ENCODE measurements around the gene ANKS1B.

The ANKS1B gene

GRCh38 chr12:99713946-99714520, 270.7 kb downstream of the ANKS1B start:
- TF ChIP-seq CTCF (conservative IDR thresholded peaks at IDR 0.05; ENCODE audit: control insufficient read depth, insufficient read depth, low read depth, low read length) = no peak
- DNase-seq (ENCODE audit: low read depth) = no peak
- no peak overlapping the region for H3K4me3 ChIP-seq (ENCODE audit: control insufficient read depth, low read depth, low read length)

GRCh38 chr12:99712281-99712680, 272.5 kb downstream of the ANKS1B start:
- no peak for TF ChIP-seq CTCF (conservative IDR thresholded peaks at IDR 0.05; ENCODE audit: control insufficient read depth, insufficient read depth, low read depth, low read length)
- DNase-seq (ENCODE audit: low read depth) = no peak
- H3K4me3 ChIP-seq (ENCODE audit: control insufficient read depth, low read depth, low read length) = no peak overlapping the region

- no peak for TF ChIP-seq CTCF (conservative IDR thresholded peaks at IDR 0.05; ENCODE audit: control insufficient read depth, insufficient read depth, low read depth, low read length)
Measured at GRCh38 chr12:99711246-99711645, 273.5 kb downstream of the ANKS1B start.

GRCh38 chr12:99709619-99710018, 275.1 kb downstream of the ANKS1B start:
- DNase-seq (ENCODE audit: low read depth) = no peak
- no peak for TF ChIP-seq CTCF (conservative IDR thresholded peaks at IDR 0.05; ENCODE audit: control insufficient read depth, insufficient read depth, low read depth, low read length)
- H3K4me3 ChIP-seq (ENCODE audit: control insufficient read depth, low read depth, low read length) = no peak overlapping the region

More at GRCh38 chr12:99711246-99711645, 273.5 kb downstream of the ANKS1B start:
- no peak for DNase-seq (ENCODE audit: low read depth)
- no peak overlapping the region for H3K4me3 ChIP-seq (ENCODE audit: control insufficient read depth, low read depth, low read length)

- no peak overlapping the region for H3K4me3 ChIP-seq (ENCODE audit: control insufficient read depth, low read depth, low read length)
- TF ChIP-seq CTCF (conservative IDR thresholded peaks at IDR 0.05; ENCODE audit: control insufficient read depth, insufficient read depth, low read depth, low read length) = no peak
- DNase-seq (ENCODE audit: low read depth) = no peak
Measured at GRCh38 chr12:99709116-99709515, 275.6 kb downstream of the ANKS1B start.

- no peak overlapping the region for H3K4me3 ChIP-seq (ENCODE audit: control insufficient read depth, low read depth, low read length)
- TF ChIP-seq CTCF (conservative IDR thresholded peaks at IDR 0.05; ENCODE audit: control insufficient read depth, insufficient read depth, low read depth, low read length) = no peak
- no peak for DNase-seq (ENCODE audit: low read depth)
Measured at GRCh38 chr12:99707883-99708282, 276.9 kb downstream of the ANKS1B start.

Measured in fibroblast of mammary gland (primary cell).